Ammon's horn (tissue), 1 donor: ENCODE measurements around the gene MAP3K9.
A peak's percentile ranks its signal among the peaks of the same experiment; 100 is the strongest.

Experiments used
- DNase-seq: peaks from one replicate; pipeline ENCODE4 v3.0.0-alpha.2; 2016; ENCODE audit warnings: low spot score

MAP3K9 gene

GRCh38 chr14:70821584-70822529 lies 12.5 kb upstream of the MAP3K9 start:
- peak; percentile 60 for DNase-seq

- no peak for DNase-seq
Observed at GRCh38 chr14:70816525-70816924, 7.2 kb upstream of the MAP3K9 start.

DNA sequence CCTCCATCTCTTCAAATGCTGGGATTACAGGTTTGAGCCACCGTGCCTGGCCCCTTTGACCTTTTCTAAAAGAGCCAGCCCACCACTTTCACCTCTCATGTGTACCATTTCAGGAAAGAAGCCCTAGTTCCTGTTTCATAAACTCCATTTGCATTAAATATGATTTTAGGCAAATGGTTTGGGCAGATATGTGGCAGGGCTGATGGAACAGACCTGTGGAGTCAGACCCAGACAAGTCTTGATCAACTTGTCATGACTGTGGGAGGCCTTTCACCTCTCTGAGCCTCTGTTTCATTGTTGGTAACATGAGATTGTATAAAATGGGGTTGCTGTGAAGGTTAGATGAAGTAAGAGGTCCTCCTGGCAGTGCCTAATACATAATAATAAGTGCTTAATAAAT lies 5.2 kb upstream of the MAP3K9 start:
- no peak for DNase-seq

DNA sequence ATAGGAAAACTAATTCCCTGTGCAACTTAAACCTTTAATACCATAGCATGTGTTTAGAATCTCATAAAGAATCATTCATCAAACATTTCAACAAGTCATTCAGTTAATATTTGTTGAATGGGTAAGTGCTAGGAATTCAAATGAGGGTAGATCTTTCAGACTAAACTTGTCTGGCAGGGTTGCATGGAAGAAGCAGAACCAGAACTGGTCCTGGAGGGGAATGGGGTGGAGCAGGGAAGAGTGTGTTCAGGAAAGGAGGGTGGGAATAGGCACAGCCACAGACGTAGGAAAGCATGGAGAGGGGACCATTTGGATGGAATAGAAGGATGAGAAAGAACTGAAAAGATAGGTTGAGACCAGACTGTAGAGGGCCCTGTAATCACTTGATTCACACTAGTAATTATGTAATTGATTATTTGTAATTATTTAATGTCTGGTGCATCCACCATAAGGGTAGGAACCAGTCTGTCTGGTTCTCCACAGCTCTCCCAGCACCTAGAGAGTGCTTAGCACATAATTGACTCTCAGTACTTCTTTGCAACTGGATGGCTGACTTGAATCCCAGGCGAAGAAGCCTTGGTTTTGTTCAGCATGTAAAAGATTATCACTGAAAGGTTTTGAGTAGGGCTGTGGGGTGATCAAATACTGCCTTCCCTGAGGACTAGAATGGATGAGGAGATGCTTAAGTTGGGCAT lies 3.0 kb upstream of the MAP3K9 start:
- DNase-seq = no peak

- no peak for DNase-seq
Observed at GRCh38 chr14:70811578-70811977, 2.3 kb upstream of the MAP3K9 start.

DNA sequence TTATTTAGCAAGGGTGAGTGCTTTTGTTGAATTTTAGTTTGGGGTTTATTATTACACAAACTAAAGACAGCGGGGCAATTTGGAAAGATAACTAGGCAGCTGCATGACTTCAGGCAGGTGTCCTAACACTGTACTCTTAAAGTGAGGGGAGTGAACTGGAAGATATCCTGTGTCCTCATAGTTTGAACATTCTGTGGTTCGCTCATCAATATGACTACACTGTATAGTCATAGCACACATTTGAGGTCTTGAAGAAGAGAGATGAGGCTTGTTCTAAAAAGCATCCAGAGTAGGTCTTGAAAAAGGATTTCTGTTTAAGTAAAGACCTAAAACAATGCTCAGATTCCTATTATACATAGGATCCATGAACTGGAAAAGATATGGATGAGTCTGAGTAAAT lies 1.7 kb upstream of the MAP3K9 start:
- DNase-seq = no peak

GRCh38 chr14:70810621-70811020 lies 1.3 kb upstream of the MAP3K9 start:
- DNase-seq = no peak

GRCh38 chr14:70808416-70809224 lies 693 bp downstream of the MAP3K9 start:
- no peak for DNase-seq

DNA sequence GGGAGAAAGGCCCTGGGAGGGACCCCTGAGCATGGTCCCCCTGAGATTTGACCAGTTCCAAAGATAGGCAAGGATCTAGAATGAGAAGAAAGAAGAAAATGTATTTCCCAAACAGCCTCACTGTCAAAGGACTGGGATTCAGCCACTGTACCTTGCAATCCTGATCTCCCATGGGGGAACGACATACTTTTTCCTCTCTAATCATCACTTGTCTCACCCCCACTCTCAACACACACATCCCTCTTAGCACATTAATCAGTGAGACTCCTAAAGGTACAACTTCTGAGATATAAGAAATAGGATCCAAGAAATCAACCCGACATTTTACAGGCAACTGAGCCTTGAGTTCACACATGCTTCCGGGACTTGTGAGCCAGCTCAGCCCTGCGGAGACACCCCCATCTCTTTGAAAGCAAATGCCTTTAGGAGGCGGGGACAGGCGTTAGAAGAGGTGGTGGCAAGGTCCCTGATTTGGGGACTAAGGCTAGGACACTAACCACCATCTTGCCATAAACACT lies 1.4 kb downstream of the MAP3K9 start:
- no peak for DNase-seq

DNA sequence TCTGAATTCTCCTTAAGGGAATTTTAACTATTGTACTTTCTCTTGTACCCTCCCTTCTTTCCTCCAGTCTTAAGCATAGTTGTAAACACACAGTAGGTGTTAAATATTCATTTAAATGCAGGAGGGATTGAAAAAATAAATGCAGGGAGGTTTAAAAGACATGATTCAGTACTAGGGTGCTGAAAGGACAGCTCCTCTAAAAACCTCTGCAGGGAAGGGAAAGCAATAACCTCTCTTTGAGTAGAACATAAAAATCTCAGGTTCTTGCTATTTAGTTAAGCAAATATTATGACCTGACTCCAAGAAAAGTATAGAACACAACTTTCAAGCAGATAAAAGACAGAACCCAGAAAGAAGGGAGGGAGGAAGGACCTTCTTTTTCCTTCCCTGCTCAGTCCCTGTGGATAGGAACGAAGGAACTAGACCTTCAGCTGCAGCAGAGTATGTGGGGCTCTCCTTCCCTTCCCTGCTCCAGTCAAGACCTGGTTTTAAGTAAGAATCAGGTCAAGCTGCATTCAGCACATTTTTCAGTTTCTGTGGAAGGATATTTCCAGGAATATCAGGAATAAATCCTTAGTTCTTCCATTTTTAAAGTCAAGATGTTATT lies 4.7 kb downstream of the MAP3K9 start:
- no peak for DNase-seq

- peak; percentile 48 for DNase-seq
Observed at GRCh38 chr14:70803321-70804310, 5.7 kb downstream of the MAP3K9 start.

- no peak for DNase-seq
Observed at GRCh38 chr14:70802379-70802778, 6.9 kb downstream of the MAP3K9 start.

DNA sequence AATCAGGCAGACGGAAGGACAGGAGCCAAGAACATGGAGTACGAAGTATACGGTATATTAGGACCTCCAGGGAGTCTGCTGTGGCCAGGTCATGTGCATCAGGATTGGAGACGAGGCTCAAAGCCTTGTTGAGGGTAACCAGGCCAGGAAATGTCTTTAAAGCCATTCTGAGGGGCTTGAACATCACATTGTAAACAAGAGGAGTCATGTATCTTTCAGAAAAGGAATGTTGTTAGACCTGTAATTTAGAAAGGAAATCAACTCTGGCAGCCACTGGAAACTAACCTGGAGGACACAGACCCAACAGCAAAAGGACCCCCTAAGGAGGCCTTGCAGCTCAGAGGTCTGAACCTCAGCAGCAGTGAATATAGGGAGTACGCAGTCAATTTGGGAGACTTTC lies 7.5 kb downstream of the MAP3K9 start:
- no peak for DNase-seq

- DNase-seq = no peak
Observed at GRCh38 chr14:70796551-70796950, 12.8 kb downstream of the MAP3K9 start.

GRCh38 chr14:70794294-70794693 lies 15.0 kb downstream of the MAP3K9 start:
- peak; percentile 32 for DNase-seq

GRCh38 chr14:70793637-70794036 lies 15.7 kb downstream of the MAP3K9 start:
- no peak for DNase-seq

DNA sequence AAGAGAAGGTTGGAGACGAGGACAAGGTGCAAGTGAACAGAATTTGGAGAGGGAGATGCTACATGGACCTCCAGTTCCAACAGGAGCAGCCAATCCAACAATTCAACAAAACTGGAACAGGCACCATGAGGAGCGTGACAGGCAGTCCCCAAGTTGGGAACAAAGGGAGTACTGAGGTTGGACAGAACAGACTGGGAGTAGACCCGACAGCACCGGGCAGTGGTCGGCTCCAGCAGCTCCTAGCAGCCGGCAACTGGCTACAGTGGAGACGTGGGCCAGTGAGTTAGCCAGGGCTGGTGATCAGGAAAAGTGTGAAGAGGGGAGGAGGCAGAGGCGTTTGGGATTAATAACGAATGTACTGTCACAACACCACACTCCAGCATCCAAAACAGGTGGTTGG lies 16.4 kb downstream of the MAP3K9 start:
- DNase-seq = no peak

DNA sequence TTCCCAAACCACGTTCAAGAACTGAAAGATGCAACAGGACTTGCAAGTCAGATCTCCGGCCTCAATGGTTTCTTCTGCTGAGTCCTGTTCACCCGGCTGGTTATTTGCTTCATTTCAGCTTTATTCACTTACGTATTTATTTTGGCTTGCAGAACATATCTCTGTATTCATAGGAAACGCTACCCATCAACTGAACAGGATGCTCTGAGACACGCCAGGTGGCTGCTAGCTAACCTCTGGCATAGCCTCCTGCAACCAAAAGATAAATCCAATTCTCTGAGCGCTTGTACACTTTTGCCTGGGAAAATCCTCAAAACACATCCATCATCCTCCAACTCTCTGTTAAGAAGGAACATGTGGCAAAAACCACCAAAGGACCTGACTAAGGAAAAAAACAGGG lies 17.3 kb downstream of the MAP3K9 start:
- no peak for DNase-seq

DNA sequence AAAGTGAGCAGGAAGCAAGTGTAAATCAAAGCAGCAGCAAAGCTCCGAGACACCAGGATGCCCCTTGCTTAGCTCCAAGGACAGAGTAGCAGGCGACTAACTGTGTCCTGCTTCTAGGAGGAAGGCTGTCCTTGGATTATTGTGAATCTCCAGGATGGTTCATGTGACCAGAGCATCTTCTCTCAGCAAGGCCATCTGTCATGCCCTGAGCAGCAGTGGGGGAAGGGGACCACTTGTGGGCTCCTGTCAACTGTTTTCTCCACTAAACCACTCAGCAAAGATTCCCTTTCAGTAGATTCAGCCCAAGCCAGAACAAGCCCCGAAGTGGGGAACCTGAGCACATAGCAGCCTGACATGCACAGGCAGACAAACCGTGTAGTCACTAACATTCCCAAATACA lies 19.4 kb downstream of the MAP3K9 start:
- DNase-seq = no peak

DNA sequence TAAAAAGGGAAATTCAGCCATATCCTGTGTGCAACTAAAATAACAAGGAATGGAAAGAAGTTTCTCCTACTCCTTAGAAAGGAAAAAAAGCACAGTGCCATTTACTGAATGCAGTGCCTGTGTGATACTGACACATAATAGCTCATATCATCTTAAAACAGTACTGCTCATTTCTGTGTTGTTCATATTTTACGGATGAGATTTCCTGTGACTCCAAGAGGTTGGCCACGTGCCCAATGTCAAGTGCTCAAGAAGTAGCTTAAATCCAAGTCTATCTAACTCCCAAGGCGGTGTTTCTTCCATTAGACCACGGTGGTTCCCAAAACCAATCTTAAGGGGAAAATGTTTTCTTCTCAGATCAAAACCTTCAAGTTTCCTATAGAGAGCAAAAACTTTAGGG lies 20.0 kb downstream of the MAP3K9 start:
- no peak for DNase-seq

DNA sequence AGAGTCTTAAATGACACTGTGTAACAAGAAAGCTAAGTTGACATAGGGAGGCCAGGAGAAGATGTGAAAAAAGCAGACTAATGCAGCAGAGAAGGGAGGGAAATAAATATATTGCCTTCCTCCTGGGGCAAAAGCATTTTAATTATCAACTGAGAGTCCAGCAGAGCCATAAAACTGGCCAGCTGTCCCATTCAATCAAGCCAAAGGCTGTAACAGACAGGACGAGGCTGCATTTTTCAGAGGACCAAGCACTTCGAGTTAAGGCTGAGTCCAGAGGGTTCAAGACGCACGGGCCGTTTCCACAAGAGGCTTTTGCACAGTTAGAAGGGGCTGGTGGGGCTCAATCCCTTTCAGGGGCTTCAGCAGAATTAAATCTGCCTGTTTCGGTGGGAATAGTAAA lies 20.4 kb downstream of the MAP3K9 start:
- DNase-seq = no peak
